GM20431 (cell line): ENCODE results near the gene PDE6B.

ENCODE experiments used
- in situ Hi-C: fragments of 300-500 bp; cut with MseI, MboI; formaldehyde crosslinking; loops from one replicate; pipeline ENCODE4 v1.15.0; 2020; ENCODE audit warnings: low sequenced_read_pairs; ENCODE audit not compliant: unreplicated experiment

The PDE6B gene

GRCh38 chr4:654871-655463 lies 29.6 kb downstream of the PDE6B start:
- in situ Hi-C loops: no loop called here

DNA sequence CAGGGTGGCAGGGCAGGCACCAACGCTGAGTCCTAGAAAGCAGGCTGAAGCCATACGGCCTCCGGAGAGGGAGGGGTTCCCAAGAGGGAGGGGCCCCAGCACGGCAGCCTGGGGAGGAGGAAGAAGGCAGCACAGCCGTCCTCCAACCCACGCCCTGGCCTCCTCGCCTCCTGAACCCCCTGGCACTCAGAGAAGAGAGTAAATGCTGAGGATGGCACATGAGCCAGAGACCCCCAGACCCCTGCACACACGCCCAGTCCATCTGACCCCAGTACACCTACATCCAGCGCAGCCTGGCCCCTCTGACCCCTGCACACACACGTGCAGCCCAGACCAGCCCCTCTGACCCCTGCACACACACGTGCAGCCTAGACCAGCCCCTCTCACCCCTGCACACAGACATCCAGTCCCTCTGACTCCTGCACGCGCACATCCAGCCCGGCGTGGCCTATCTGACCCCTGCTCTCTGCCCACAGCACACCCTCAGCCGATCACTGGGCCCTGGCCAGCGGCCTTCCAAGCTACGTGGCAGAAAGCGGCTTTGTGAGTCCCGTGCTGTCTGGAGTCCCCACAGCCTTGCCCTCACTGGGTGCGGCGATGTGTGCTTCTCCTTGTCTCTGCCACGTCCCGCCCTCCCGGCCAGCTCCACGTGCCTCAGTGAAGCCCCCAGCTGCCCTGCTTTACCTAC lies 30.2 kb downstream of the PDE6B start:
- in situ Hi-C loops: no loop called here

DNA sequence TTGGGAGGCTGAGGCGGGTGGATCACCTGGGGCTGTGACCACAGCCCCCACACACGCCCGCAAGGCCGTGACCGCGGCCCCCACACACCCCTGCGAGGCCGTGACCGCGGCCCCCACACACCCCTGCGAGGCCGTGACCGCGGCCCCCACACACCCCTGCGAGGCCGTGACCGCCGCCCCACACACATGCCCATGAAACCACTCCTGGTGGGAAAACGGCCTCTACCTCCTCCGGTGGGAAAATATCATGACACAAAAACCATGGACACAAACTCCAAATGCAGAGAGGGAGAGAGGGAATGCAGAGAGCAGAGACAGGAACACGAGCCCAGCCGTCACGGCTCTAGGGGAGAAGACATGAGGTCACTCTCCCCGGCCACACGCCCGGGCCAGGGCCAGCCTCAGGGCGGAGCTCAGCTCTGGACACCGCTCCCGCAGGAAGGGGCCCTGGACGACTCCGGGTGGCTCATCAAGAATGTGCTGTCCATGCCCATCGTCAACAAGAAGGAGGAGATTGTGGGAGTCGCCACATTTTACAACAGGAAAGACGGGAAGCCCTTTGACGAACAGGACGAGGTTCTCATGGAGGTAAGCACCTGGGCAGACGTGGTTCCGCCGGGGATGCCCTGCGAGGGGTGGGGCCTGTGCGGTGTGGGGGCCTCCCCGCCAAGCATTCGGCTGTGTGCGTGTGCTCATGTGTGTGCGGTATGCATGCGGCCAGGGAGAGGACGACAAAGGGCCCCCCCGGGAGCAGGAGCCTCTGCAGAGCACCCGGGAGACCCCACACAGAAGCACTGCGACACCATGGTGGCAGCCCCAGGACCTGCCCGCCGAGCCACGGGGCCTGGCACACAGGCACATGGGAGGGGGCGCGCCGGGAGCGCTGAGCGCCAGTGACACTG lies 31.3 kb downstream of the PDE6B start:
- in situ Hi-C loops: no loop called here

DNA sequence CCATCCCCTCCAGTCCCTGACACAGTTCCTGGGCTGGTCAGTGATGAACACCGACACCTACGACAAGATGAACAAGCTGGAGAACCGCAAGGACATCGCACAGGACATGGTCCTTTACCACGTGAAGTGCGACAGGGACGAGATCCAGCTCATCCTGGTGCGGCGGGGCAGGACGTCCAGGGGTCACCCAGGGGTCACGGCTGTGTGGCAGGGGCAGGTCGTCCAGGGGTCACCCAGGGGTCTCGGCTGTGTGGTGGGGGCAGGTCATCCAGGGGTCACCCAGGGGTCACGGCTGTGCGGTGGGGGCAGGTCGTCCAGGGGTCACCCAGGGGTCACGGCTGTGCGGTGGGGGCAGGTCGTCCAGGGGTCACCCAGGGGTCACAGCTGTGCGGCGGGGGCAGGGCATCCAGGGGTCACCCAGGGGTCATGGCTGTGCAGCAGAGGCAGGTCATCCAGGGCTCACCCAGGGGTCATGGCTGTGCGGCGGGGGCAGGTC lies 32.0 kb downstream of the PDE6B start:
- in situ Hi-C loops: no loop called here

DNA sequence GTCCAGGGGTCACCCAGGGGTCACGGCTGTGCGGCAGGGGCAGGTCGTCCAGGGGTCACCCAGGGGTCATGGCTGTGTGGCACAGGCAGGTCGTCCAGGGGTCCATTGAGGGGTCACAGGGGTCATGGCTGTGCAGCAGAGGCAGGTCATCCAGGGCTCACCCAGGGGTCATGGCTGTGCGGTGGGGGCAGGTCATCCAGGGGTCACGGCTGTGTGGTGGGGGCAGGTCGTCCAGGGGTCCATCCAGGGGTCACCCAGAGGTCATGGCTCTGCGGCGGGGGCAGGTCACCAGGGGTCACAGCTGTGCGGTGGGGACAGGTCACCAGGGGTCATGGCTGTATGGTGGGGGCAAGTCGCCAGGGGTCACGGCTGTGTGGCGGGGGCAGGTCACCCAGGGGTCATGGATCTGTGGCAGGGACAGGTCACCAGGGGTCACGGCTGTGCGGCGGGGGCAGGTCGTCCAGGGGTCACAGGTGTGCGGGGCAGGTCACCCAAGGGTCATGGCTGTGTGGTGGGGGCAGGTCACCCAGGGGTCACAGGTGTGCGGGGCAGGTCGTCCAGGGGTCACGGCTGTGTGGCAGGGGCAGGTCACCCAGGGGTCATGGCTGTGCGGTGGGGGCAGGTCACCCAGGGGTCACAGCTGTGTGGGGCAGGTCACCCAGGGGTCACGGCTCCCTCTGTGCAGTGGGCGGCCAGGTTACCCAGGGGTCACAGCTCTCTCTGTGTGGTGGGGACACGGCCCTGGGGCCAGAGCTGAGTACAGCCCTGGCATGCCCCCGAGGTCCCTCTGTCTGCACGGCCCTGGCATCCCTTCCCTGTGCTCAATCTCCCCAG lies 32.7 kb downstream of the PDE6B start:
- in situ Hi-C loops: no loop called here

DNA sequence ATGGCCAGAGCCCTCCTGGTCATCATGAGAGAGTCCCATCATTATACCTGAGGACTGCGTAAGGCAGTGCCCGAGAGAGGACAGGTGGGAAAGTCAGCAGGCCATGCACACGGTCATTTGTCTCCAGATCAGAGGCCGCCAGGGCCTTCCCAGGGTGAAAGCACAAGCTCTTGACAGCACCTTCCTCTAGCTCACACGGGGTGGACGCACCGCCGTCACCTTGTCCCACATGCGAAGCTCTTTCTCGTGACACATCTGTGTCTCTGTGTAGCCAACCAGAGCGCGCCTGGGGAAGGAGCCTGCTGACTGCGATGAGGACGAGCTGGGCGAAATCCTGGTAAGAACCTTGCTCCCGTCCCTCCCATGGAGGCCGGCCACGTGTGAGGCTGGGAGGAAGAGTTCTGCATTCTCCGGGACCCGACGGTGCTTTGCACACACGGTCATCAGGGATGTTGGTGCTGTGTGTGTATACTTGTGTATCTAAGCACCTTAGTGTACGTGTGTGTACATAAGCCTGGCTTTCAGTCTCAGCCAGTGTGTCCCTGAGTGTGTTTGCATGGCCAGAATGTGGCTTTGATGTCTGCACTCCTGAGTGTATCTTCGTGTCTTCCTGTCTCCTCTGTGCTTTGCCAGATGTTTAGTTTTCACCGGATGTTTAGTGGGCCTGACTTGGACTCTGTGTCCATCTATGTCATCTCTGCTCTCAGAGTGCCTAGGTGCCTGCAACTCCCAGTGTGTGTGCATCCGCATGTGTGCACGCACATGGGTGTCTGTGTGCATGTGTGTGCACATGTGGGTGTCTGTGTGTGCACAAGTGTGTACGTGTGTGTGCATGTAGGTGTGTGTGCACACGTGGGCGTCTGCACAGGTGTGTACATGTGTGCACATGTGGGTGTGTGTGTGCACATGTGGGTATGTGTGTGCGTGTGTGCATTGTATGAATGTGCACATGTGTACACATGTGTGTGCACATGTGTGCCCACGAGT lies 33.6 kb downstream of the PDE6B start:
- in situ Hi-C loops: no loop called here

GRCh38 chr4:659851-660250 lies 34.5 kb downstream of the PDE6B start:
- in situ Hi-C loops: no loop called here

DNA sequence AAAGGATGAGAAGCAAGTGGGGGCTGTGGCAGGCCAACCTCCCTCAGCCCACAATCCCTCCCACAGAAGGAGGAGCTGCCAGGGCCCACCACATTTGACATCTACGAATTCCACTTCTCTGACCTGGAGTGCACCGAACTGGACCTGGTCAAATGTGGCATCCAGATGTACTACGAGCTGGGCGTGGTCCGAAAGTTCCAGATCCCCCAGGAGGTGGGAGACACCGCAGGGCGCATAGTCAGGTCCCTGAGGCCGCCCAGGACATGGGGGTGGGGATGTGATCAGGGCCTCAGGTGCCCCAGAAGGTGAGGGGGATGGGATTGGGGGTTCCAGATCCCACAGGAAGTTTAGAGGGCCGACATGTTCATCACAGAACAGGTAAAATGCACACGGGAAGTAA lies 35.0 kb downstream of the PDE6B start:
- in situ Hi-C loops: no loop called here

GRCh38 chr4:661231-661630 lies 35.9 kb downstream of the PDE6B start:
- in situ Hi-C loops: no loop called here

- in situ Hi-C loops: no loop called here
These were observed 36.7 kb downstream of the PDE6B start for GRCh38 chr4:661881-662761.

GRCh38 chr4:663046-663437 lies 37.7 kb downstream of the PDE6B start:
- in situ Hi-C loops: no loop called here

- in situ Hi-C loops: no loop called here
These were observed 38.4 kb downstream of the PDE6B start for GRCh38 chr4:663438-664428.

DNA sequence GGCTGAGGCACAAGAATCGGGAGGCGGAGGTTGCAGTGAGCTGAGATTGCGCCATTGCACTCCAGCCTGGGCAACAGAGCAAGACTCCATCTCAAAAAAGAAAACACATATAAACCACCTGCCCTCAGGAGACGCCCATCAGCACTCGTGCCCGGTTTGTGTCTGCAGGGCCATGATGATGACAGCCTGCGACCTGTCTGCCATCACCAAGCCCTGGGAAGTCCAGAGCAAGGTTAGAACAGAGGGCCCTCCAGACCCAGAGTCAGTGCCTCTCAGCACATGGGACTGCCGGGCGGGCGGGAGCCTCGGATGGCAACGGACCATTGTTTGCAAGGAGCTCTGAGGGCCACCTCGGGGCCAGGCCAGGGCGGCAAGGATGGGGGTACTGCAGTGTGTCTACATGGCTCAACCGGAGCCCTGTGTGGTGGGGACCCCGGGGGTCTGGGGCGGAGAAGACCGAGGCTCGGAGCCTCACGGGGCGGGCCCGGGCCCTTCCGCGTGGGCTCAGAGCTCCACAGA lies 39.4 kb downstream of the PDE6B start:
- in situ Hi-C loops: no loop called here

DNA sequence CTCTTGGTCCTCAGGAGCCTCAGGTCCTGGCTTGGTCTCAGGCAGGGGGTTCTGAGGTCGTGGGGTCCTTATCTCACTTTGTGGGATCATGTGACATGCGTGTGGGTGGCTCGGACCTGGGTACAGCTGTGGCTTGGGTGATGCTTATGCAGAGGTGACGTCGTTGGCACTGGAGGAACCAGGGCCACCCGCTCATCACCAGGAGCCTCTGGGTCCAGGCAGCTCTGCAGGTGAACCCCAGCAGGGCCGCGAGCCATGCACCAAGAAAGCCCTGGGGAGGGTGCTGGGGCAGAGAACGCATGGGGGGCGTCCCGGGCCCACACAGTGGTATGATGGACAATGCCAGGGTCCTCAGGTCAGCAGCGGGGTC lies 40.0 kb downstream of the PDE6B start:
- in situ Hi-C loops: no loop called here

GRCh38 chr4:665751-666435 lies 40.5 kb downstream of the PDE6B start:
- in situ Hi-C loops: no loop called here

- in situ Hi-C loops: no loop called here
These were observed 41.0 kb downstream of the PDE6B start for GRCh38 chr4:666436-666810.
